ENCODE data around the gene PRKCA.

Gene PRKCA

DNA sequence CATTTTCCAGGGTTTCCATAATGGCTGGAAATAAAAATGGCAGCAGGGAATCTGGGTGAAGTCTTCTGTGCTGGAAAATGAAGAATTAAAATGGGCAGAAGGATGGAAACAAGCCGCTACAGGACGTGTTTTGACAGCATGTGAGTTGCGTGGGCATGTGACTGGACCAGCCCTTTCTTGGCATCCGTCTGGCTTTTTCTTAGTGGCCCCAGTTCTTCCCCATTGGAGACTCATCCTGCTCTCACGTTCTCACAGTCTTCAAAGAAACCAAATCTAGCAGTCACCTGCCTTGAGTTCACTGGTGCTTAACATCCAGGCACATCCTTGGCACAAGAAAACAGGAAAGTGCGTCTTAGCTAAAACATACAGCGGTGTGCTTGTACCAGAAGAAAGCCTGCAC lies 352.4 kb downstream of the PRKCA start:
- TF ChIP-seq, protein P1, sequence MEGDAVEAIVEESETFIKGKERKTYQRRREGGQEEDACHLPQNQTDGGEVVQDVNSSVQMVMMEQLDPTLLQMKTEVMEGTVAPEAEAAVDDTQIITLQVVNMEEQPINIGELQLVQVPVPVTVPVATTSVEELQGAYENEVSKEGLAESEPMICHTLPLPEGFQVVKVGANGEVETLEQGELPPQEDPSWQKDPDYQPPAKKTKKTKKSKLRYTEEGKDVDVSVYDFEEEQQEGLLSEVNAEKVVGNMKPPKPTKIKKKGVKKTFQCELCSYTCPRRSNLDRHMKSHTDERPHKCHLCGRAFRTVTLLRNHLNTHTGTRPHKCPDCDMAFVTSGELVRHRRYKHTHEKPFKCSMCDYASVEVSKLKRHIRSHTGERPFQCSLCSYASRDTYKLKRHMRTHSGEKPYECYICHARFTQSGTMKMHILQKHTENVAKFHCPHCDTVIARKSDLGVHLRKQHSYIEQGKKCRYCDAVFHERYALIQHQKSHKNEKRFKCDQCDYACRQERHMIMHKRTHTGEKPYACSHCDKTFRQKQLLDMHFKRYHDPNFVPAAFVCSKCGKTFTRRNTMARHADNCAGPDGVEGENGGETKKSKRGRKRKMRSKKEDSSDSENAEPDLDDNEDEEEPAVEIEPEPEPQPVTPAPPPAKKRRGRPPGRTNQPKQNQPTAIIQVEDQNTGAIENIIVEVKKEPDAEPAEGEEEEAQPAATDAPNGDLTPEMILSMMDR (conservative IDR thresholded peaks at IDR 0.05; ENCODE audit: low read length): no peak
- no peak for DNase-seq (ENCODE audit: low read depth)
- H3K4me3 ChIP-seq (ENCODE audit: low read length): no peak overlapping the region

DNA sequence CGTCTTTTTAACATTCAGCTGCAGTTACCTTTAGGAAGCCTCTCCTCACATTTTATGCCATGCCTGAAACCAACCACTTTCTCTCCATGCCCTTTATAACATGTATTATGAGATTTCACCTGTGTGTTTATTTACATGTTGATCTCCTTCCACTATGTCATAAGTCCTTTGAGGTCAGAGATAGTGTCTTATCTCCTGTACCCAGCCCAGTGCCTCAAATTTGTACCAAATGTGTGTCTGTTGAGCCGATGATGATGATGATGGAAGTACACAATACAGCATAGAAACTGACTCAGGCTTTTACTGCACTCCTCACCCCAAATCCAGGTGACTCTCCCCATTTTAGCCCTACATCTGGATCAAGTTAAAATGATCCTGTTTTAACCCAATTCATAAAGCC lies 353.0 kb downstream of the PRKCA start:
- DNase-seq (ENCODE audit: low read depth): no peak
- H3K4me3 ChIP-seq (ENCODE audit: low read length): no peak overlapping the region
- TF ChIP-seq, protein P1 (conservative IDR thresholded peaks at IDR 0.05; ENCODE audit: low read length): no peak

DNA sequence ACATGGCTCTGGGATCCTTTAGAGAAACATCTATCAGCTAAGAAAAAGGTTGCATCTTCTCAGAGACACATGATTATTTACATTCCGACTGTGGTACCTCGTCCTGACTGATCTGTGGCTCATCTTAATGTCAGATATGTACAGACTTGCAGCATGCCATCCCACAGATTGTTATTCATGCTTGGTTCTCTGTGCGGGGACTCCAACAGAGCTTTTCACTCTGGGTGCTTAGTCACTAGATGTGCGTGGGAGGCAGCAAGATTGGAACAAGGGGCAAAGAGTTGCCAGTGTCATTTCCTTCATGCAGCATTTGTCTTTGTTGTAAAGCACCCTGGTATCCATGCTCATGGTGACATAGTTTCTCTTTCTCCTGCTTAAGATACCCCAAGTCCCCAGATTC lies 353.4 kb downstream of the PRKCA start:
- peak; percentile 49 for DNase-seq (ENCODE audit: low read depth)
- TF ChIP-seq, protein P1 (conservative IDR thresholded peaks at IDR 0.05; ENCODE audit: low read length): no peak

DNA sequence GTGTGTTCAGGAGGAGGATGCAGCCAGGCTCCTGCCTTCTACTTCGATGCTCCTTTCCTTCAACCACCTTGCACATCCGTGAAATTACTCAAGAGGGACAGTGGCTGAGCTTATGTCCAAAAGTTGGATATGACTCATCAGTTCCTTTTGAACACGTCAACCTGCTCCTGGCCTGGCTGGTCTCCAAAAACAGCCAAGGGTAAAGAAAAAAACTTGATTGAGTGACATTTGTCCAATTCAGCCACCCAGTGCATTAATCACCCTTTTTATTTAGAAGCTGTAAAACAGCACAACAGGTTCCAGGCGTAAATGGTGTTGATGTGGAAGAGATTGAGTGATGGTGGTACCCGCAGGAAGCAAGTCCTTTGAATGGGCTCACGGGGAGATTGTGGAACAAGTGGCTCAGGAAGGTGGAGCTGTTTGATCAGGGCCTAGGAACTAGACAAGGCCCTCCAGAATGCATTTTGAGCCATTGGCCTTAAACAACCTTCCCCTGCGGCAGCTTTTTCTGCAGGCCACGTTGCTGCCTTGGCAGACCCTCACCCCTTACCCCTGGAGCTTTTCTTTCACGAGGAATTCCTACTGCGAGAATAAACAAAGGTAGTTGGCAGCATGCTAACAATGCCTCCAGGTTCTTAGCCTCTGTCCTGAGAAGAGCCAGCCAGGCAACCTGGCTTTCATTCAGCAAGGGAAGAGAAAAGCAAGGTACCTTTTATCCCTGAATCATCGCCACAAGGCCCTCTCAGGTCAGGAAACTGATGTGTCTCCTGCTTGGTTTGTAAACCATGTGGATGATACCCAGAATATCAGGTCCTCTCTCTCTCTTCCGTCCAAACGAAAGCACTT lies 359.2 kb downstream of the PRKCA start:
- H3K4me3 ChIP-seq (ENCODE audit: low read length): no peak overlapping the region
- peak; percentile 11 for DNase-seq (ENCODE audit: low read depth)
- TF ChIP-seq, protein P1 (conservative IDR thresholded peaks at IDR 0.05; ENCODE audit: low read length): no peak

More for the DNA sequence above, 353.4 kb downstream of the PRKCA start:
- no peak overlapping the region for H3K4me3 ChIP-seq (ENCODE audit: low read length)

DNA sequence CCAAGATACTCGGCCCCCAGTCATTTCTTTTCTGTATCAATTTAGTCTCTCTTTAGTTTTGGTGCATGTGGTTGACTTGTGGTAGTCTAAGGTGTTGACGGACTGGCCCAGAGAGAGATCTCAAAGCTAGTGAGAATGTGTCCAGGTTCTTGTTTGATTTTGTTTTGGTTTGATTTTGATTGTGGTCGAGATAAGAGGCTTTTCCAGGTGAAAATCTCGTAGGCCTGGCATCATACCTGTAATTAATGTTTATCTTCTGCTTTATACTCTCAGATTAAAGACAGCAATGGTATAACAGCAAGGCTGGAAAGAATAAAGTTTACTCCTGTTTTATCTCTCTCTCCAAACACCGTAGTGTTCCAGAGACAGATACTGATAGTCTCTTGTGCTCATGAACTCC lies 360.1 kb downstream of the PRKCA start:
- no peak overlapping the region for H3K4me3 ChIP-seq (ENCODE audit: low read length)
- TF ChIP-seq, protein P1 (conservative IDR thresholded peaks at IDR 0.05; ENCODE audit: low read length): no peak
- DNase-seq (ENCODE audit: low read depth): no peak

DNA sequence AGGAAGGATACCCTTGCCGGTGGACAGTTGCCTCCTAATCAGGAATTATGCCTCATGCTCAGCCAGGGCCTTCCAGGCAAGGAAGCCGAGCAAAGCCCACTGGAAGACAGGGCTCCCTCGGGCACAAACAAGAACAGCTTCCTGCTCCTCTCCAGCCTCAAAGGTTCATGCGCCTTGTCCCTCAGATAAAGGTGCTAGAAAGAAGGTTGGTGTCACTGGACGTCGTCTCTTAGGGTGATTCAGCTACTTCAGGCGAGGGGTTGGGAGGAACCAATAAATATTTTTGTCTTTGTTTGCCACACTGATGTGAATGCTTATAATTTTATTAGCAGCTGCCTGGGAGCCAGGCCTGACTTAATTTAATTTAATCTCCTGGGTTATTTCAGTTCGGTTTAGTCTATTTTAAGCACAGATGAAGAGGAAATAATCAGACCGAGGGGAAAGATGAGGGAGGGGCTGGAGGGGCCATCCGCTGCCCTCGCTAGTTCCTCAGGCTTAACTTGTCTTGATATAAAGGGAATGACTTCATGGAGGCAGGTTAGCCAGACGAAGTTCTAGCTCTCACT lies 360.7 kb downstream of the PRKCA start:
- TF ChIP-seq, protein P1 (conservative IDR thresholded peaks at IDR 0.05; ENCODE audit: low read length): no peak
- DNase-seq (ENCODE audit: low read depth): no peak
- no peak overlapping the region for H3K4me3 ChIP-seq (ENCODE audit: low read length)

DNA sequence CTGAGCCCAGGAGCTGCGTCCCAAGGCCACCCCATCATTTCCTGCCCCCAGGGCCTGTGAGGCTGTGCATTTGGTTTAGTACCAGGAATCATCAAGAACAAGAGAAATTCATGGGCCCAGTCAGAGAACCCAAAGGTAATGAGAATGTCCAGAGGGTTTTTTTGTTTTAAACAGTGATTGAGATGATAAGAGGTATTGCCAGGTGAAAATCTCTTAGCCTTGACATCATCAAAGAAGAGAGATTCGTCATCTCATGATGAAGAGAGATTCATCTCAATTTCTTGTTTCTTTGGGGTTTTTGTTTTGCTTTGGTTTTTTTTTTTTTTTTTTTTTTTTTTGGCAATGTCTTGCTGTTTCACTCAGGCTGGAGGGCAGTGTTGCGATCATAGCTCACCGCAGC lies 361.9 kb downstream of the PRKCA start:
- no peak overlapping the region for H3K4me3 ChIP-seq (ENCODE audit: low read length)
- TF ChIP-seq, protein P1 (conservative IDR thresholded peaks at IDR 0.05; ENCODE audit: low read length): no peak
- no peak for DNase-seq (ENCODE audit: low read depth)
